ENCODE data around the gene CREG2.

The CREG2 gene

GRCh38 chr2:101387151-101387834 is at the start of gene CREG2:
TSS of gene CREG2 (minus strand) at chr2:101387503. CDS start at chr2:101387457, 46 bp downstream.
- DNase-seq = peak; percentile 60

- DNase-seq = no peak
Observed at GRCh38 chr2:101435001-101435862, 47.9 kb upstream of the CREG2 start.

DNA sequence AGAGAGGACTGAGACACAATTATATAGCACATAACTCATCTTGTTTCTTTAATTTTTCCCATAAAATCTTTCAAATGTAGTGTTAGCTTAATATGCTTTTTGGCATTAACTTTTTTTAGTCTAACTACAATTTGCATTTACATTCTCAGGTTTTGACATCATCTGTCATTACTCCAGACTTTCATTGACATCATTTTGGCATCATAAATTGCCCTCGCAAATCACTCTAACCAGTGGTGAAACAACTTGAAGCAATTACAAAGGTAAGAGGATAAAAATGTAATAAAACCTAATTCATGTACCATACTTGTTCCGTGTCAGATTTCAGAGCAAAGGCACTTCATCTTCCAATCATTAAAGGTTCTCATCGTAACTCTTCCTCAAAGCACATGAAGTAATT is 46.2 kb upstream of the CREG2 start:
- DNase-seq = no peak

- DNase-seq = no peak
Observed at GRCh38 chr2:101432411-101433181, 45.3 kb upstream of the CREG2 start.

DNA sequence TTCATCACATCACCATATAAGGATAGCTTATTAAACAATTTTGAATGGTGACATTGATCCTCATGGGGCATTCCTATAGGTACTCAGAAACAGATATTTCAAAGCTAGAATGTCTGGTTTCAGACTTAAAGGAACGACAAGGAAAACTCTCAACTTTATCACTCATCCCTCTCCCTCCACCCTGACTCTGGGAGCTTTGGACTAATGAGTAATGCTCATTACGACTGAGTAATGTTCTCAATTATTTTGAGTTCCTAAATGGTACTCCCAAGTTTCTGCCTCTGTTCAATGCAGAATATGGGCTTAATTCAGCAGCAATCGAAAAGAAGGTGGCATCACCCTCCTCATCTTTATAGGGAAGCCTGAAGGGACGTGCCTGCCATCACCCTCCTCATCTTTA is 44.2 kb upstream of the CREG2 start:
- no peak for DNase-seq

GRCh38 chr2:101430156-101430555 is 42.9 kb upstream of the CREG2 start:
- DNase-seq = peak; percentile 62

GRCh38 chr2:101429453-101429852 is 42.1 kb upstream of the CREG2 start:
- no peak for DNase-seq

DNA sequence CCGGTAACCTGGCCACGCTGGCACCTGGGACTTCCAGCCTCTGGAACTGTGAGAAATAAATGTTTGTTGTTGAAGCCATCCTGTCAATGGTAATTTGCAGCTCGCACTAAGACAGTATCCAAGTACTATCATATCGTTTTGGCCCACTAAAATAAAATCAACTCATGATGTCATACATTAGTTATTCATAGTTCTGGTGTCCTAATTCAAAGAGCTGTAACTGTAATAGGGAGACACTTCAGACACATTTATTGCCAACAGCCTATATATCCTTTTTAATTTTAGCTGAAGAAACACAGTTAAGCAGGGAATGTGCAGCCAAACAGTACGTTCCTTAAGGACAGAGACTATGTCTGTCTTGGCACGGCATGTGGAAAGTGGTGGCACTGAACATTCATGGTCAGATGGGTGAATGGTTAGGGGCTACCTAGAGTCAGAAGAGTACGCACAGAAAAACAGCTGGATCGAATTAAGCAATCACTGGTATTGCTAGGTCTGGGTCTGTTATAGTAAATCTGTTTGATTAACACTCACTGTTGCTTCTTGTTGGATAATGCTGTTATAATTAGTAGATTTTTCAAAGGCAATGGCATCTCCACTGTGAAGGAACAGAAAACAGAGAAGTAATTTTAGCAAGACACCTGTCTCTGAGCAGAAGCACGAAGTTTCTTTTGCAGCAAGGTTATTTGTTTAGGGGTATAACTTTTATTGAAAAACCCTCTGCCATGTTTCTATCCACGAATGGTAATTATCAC is 41.3 kb upstream of the CREG2 start:
- no peak for DNase-seq

DNA sequence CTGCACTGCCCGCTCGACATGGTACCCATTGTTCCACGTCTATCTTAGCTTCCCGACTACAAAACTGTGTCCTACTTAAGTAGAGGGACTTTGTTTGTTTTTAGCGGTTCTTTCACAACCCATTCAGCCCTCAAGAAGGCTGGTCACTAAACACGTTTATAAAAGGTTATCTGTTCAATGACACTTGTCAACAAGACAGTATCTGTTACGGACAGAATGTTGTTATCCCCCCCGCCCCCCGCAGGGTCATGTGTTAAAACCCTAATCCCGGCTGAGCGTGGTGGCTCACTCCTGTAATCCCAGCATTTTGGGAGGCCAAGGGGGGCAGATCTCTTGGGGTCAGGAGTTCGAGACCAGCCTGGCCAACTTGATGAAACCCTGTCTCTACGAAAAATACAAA is 40.4 kb upstream of the CREG2 start:
- peak; percentile 8 for DNase-seq

DNA sequence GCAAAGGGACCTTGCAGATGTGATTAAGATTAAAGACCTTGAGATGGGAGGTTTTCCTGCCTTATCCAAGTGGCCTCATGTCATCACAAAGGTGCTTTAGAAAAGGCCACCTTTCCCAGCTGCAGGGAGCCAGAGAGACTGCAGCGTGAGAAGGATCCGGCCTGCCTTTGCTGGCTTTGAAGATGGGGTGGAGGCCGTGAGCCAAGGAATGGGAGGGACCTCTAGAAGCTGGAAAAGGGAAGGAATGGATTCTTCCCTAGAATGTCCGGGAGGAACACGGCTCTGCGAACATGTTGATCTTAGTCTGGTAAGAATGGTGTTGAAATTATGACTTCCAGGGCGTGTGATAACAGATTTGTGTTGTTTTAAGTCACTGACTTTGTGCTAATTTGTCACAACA is 39.9 kb upstream of the CREG2 start:
- DNase-seq = no peak

- DNase-seq = no peak
Observed at GRCh38 chr2:101426822-101427221, 39.5 kb upstream of the CREG2 start.

- no peak for DNase-seq
Observed at GRCh38 chr2:101420623-101421022, 33.3 kb upstream of the CREG2 start.

- peak; percentile 82 for DNase-seq
Observed at GRCh38 chr2:101419096-101419663, 31.9 kb upstream of the CREG2 start.

GRCh38 chr2:101418460-101419095 is 31.3 kb upstream of the CREG2 start:
- DNase-seq = no peak

DNA sequence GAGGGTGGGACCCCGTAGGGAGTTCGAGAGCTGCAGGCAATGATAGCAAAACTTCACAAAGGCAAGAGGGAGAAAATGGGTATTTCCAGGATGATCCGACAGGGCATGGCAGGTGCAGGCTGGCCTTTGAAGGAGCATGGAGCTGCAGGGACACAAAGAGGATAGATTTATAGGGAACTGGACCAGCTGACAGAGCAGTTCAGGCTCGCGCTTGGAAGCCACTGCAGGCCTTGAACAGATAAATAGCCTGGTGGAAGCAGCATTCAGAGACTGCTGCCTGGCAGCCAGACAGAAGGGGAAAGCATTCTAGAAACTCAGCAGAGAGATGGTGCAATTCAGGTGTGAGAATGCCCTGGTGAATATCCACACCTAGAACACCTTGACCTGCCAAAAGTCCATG is 29.3 kb upstream of the CREG2 start:
- DNase-seq = no peak

DNA sequence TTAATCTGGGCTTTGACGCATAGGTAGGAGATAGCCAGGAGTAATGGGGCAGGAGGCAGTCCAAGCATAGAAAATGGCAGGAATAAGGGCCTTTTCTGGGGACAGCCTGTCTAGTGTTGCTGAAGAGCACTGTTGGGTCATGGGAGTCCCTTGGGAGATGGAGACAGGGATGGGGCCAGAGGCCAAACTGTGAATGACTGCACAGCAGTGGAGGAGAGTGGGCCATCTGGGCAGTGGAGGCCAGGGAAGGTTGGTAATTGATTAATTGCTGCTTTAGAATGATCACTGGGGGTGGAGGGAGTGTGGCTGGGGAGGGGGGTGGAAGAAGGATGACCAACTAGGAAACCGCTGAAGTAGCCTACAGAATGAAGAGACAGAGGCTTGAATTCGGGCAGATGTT is 28.6 kb upstream of the CREG2 start:
- DNase-seq = no peak

DNA sequence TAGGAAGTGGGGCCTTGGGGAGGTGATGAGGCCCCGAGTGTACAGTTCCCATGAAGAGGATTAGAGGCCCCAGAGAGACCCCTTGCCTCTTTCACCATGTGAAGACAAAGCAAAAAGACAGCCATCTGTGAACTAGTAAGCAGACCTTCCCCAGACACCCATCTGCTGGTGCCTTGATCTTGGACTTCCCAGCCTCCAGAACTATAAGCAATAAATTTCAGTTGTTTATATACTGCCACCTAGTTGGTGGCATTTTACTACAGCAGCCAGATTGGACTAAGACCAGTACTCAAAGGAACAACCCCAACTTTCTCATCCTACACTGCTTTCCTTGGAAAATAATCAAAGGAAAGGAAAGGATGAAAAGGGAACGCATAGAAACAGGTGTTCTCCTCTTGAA is 27.9 kb upstream of the CREG2 start:
- DNase-seq = no peak

DNA sequence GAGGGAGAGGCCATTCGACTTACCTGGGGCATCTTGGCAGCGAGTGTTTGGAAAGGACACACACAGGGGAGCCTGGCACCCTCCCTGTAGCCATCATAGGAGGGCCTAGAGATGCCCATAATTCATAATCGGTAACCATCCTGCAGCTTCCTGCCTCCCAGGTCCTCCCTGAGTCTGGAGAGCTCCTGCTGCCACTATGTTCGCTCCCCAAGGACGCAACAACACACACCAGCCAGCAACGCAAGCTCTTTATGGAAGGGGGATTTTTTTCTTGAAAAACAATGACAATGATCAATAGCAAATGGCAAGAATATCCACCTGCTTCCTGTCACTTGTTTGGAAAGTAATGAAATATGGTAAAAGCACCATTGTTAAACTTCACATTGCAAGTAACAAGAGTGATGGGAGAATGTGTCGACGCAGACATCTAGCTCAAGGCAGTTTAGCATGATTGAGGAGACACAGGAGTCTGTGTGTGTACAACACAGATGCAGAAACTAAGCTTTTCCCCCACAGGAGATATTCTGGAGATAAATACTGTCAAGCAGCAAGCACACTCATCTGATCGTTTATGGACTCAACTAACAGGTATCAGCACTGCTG is 24.9 kb upstream of the CREG2 start:
- no peak for DNase-seq

DNA sequence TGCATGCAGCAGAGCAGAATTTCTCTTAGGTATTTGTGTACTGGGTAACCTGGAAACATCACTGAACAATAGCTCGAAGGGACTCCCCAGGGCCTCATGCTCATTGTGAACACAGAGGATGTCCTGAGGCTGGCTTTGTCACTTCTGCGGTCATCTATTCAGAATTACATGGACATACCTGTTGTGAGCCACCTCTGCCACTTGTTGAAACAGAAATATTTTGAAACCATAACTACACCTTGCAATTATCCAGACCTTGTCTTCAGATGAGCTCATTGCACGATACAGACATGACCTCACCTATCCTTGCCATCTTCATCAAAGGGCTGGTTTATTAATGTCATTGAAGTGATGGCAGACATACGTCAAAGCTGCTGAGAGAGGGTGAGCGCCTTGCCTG is 23.4 kb upstream of the CREG2 start:
- DNase-seq = no peak

GRCh38 chr2:101410114-101410513 is 22.8 kb upstream of the CREG2 start:
- DNase-seq = no peak

- no peak for DNase-seq
Observed at GRCh38 chr2:101409699-101410098, 22.4 kb upstream of the CREG2 start.

GRCh38 chr2:101408925-101409324 is 21.6 kb upstream of the CREG2 start:
- no peak for DNase-seq
